ENCODE measurements around the gene MAJIN. TPM values are rescaled to one million over a fixed set of nuclear protein-coding genes. Genes with fewer than 3 reads are reported as not detected.

MAJIN gene
- polyA plus RNA-seq, 2 donors: not detected

DNA sequence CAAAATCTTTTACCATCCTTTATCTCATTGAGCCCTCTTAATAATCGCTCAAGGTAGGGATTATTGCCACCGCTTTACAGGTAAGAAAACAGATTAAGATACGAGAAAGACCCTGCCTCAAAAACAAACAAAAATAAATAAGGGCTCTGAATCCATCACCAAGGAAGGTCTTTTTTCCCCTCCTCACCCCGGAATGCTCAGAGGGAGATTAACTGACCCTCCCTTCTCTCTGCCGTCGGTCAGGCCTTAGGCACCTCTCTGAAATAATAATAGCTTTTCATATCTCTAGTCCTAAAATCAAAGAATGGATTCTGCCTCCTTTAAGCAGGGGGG lies 54.3 kb downstream of the MAJIN start:
- Histone ChIP-seq H3K27ac (ENCODE audit: low read depth in 2 of 2, low read length in 1 of 2) (peak overlapping the region; percentile 70 to 71), H3K9me3 (ENCODE audit: control insufficient read depth in 2 of 2, insufficient read depth in 1 of 2, low read depth in 1 of 2, low read length in 1 of 2) (no peaks in the 10 kb centered on the region), H3K36me3 (ENCODE audit: control insufficient read depth in 2 of 2, insufficient read depth in 2 of 2, low read length in 1 of 2) (peaks cover 0 to 16% of the 10 kb centered on the region in 2 donors), H3K4me1 (ENCODE audit: control insufficient read depth in 2 of 2, insufficient read depth in 2 of 2, low read length in 1 of 2) (peaks cover 4 to 6% of the 10 kb centered on the region in 2 donors), H3K27me3 (ENCODE audit: control insufficient read depth in 1 of 2, insufficient read depth in 2 of 2, low read length in 2 of 2) (no peaks in the 10 kb centered on the region), H3K4me3 (ENCODE audit: low read depth in 1 of 2, low read length in 2 of 2) (peak overlapping the region in 1 of 2 donors; percentile 92)
- WGBS, 2 donors: 6 to 11% methylated on average over 6 of the region's 6 CpGs

DNA sequence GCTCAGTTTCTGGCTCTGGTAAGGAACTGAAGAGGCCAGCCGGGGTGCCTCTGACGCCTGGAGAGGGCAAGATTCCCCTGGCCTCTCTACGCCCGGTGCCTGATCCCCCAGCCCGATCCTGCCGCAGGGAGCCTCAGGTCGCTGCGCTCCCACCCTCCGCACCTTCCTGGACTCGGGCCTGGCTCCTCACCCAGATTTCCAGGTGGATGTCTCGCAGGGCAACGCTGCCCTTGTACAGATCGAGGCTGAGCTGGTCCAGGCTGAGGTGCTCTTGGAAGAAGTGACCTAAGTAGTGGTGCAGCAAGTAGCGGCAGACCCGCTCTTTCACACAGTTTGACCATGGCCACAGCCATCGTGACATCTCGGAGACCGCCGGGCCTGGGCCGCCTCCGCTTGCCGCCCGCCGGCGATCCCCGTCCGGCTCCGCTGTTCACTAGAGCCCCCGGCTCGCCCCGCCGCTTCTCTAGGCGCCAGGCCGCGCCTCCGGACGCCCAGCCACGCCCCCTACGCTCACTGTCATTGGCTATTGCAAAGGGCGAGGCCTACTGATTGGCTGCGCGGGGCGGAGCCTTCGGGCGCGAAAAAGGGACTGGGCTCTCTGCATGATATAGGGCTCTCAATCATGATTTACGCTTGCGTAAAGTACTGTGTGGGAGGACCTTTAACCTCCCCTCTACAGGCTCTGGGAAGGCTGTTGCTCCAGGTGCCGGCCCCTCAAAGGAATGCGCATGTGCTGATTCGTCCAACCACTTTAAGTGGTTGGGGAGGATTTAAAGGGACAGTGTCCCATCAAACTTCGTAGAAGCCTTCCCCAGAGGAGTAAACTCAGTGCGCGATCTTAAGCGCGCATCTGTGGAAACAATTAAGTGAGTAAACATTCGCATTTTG lies 54.9 kb downstream of the MAJIN start, which contains the start of gene ATG2A:
ATG2A (minus strand) TSS at position 435 of the 888 bp plus-strand sequence; CDS start at position 361, 74 bp downstream.
- H3K9me3 ChIP-seq (ENCODE audit: control insufficient read depth in 2 of 2, insufficient read depth in 1 of 2, low read depth in 1 of 2, low read length in 1 of 2): no peaks in the 10 kb centered on the region
- 0 to 1% methylated on average over 55 to 57 of the region's 57 CpGs for WGBS, 2 donors
- peaks cover 4 to 20% of the 10 kb centered on the region in 2 donors for H3K36me3 ChIP-seq (ENCODE audit: control insufficient read depth in 2 of 2, insufficient read depth in 2 of 2, low read length in 1 of 2)
- no peaks in the 10 kb centered on the region for H3K27me3 ChIP-seq (ENCODE audit: control insufficient read depth in 1 of 2, insufficient read depth in 2 of 2, low read length in 2 of 2)
- H3K4me1 ChIP-seq (ENCODE audit: control insufficient read depth in 2 of 2, insufficient read depth in 2 of 2, low read length in 1 of 2): peaks cover 4 to 6% of the 10 kb centered on the region in 2 donors
- H3K27ac ChIP-seq (ENCODE audit: low read depth in 2 of 2, low read length in 1 of 2): peak within 1 kb of the TSS; percentile 71 to 88
- H3K4me3 ChIP-seq (ENCODE audit: low read depth in 1 of 2, low read length in 2 of 2): peak within 1 kb of the TSS; percentile 73 to 92

DNA sequence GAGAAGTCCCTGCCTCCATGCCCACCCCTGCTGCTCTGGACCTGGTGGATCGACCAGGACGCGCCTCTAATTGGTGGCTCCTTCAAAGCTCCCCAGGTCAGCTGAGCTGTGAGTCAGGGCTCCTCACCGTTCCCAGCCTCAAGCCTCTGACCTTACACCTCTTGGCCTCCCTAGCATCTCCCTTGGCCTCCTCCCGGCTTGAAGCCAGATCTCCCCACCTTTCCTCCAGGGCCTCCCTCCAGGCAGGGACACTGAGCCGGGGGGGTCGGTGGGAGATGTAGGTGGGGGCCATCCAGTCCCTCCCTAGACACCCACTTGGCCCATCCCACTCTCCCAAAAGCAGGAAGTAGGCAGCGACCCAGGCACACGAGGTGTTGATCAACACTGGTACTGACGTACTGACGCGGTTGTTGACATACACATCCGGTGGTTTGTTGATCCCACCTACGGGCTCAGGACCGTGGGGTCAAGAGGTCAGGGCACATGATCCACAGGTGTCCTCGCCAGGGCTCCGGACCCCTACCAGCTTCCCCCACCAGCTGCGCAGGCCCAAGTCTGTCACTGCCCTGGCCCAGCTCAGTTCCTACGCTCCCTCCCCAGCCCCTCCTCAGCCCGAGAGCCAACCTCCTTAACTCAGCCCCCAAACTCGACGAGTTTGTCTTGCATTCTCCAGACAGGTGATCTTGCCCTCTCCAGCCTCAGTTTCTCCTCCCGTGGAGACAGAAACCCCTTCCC lies 55.7 kb downstream of the MAJIN start:
- Histone ChIP-seq H3K36me3 (ENCODE audit: control insufficient read depth in 2 of 2, insufficient read depth in 2 of 2, low read length in 1 of 2) (peaks cover 9 to 27% of the 10 kb centered on the region in 2 donors), H3K27ac (ENCODE audit: low read depth in 2 of 2, low read length in 1 of 2) (peak overlapping the region; percentile 53 to 88), H3K4me3 (ENCODE audit: low read depth in 1 of 2, low read length in 2 of 2) (peak overlapping the region; percentile 73 to 92), H3K4me1 (ENCODE audit: control insufficient read depth in 2 of 2, insufficient read depth in 2 of 2, low read length in 1 of 2) (peaks cover 4 to 6% of the 10 kb centered on the region in 2 donors), H3K9me3 (ENCODE audit: control insufficient read depth in 2 of 2, insufficient read depth in 1 of 2, low read depth in 1 of 2, low read length in 1 of 2) (no peaks in the 10 kb centered on the region), H3K27me3 (ENCODE audit: control insufficient read depth in 1 of 2, insufficient read depth in 2 of 2, low read length in 2 of 2) (no peaks in the 10 kb centered on the region)
- 6 to 7% methylated on average over 23 of the region's 23 CpGs for WGBS, 2 donors

DNA sequence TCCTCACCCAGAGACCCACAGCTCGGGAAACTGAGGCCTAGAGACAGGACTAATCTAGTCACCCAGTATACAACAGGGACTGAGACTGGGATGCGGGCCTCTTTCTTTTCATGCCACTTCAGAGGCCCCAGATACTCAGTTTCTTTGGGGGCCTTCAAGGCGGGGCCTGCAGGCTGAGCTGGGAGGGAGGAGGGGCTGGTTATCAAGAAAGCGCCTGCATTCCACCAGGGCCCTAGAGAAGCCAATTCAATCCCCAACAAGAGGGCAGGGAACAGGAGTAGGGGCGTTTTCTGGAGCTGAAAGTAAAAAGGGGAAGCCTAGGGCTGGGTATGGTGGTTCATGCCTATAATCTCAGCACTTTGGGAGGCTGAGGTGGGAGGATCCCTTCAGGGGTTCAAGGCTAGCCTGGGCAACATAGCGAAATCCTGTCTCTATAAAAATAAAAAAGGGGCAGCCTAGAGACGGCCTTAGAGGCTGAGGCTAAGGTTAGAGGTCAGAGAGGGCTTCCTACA lies 56.5 kb downstream of the MAJIN start:
- peak overlapping the region in 1 of 2 donors; percentile 88 for H3K27ac ChIP-seq (ENCODE audit: low read depth in 2 of 2, low read length in 1 of 2)
- H3K9me3 ChIP-seq (ENCODE audit: control insufficient read depth in 2 of 2, insufficient read depth in 1 of 2, low read depth in 1 of 2, low read length in 1 of 2): no peaks in the 10 kb centered on the region
- H3K4me3 ChIP-seq (ENCODE audit: low read depth in 1 of 2, low read length in 2 of 2): no peak overlapping the region
- H3K4me1 ChIP-seq (ENCODE audit: control insufficient read depth in 2 of 2, insufficient read depth in 2 of 2, low read length in 1 of 2): peaks cover 4 to 6% of the 10 kb centered on the region in 2 donors
- peaks cover 9 to 34% of the 10 kb centered on the region in 2 donors for H3K36me3 ChIP-seq (ENCODE audit: control insufficient read depth in 2 of 2, insufficient read depth in 2 of 2, low read length in 1 of 2)
- H3K27me3 ChIP-seq (ENCODE audit: control insufficient read depth in 1 of 2, insufficient read depth in 2 of 2, low read length in 2 of 2): no peaks in the 10 kb centered on the region
- WGBS, 2 donors: 79% methylated on average over 7 of the region's 7 CpGs

DNA sequence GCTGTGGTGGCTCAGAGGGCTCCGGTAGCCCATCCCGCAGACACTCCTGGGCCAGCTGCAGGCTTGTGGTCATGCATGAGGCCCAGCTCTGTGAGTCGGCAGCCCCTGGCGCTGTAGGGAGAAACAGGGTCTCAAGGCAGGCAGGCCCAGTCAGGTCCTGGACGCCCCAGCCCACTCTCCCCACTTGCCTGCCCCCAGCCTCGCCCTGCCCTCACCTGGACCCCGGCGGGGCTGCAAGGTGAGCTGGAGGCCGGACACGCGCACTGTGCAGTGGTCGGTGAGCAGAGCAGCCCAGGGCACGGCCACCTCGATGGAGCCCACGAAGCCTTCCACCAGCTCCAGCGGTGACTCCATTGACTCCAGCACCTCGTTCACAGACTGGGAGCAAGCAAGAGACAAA lies 57.8 kb downstream of the MAJIN start:
- no peak overlapping the region for H3K27ac ChIP-seq (ENCODE audit: low read depth in 2 of 2, low read length in 1 of 2)
- H3K4me3 ChIP-seq (ENCODE audit: low read depth in 1 of 2, low read length in 2 of 2): no peak overlapping the region
- H3K27me3 ChIP-seq (ENCODE audit: control insufficient read depth in 1 of 2, insufficient read depth in 2 of 2, low read length in 2 of 2): no peaks in the 10 kb centered on the region
- peaks cover 13 to 48% of the 10 kb centered on the region in 2 donors for H3K36me3 ChIP-seq (ENCODE audit: control insufficient read depth in 2 of 2, insufficient read depth in 2 of 2, low read length in 1 of 2)
- peaks cover 4 to 6% of the 10 kb centered on the region in 2 donors for H3K4me1 ChIP-seq (ENCODE audit: control insufficient read depth in 2 of 2, insufficient read depth in 2 of 2, low read length in 1 of 2)
- H3K9me3 ChIP-seq (ENCODE audit: control insufficient read depth in 2 of 2, insufficient read depth in 1 of 2, low read depth in 1 of 2, low read length in 1 of 2): no peaks in the 10 kb centered on the region
- WGBS, 2 donors: 94% methylated on average over 17 of the region's 17 CpGs

DNA sequence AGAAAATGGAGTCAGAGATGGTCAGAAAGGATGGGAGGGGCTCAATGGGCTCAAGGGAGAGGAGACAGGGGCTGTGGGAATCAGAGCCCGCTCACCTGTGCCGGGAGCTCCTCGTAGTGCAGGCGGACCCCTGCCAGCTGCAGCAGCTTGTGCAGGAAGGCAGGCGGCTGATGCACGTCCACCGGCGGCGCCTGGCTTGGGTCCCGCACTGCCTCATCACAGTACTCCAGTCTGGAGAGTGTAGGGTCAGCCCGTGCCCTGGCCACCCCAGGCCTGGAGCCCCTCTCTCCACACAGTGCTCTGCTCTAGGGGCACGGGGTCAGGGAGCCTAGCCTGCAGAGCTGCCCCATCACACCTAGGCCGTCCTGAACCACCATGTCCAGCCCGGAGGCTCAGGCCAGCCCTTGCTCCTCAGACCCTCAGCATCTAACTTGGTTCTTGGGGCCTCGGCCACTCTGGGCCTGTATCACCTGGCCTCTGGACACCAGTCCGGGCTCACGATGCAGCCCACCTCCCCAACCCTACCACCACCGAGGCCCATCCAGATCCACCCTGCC lies 58.7 kb downstream of the MAJIN start:
- 87 to 93% methylated on average over 14 to 18 of the region's 18 CpGs for WGBS, 2 donors
- peaks cover 13 to 50% of the 10 kb centered on the region in 2 donors for H3K36me3 ChIP-seq (ENCODE audit: control insufficient read depth in 2 of 2, insufficient read depth in 2 of 2, low read length in 1 of 2)

DNA sequence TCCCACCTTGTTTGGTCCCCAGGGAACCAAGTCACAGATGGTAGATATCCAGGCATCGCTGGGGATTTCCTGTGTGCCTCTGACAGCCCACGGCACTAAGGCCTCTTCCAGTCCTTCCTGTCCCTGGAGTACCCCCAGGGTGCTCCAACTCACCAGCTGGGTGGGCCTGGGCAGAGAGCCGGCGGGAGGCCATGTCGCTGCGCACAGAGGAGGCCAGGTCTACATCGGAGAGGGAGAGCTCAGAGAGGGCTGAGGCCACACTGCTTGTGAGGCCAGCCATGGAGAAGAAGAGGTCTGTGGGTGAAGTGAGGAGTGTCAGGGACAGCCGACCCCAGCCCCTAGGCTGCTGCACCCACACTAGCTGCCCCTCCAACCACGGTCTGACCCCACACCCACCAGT lies 60.2 kb downstream of the MAJIN start:
- no peaks in the 10 kb centered on the region for H3K27me3 ChIP-seq (ENCODE audit: control insufficient read depth in 1 of 2, insufficient read depth in 2 of 2, low read length in 2 of 2)
- H3K4me3 ChIP-seq (ENCODE audit: low read depth in 1 of 2, low read length in 2 of 2): no peak overlapping the region
- H3K36me3 ChIP-seq (ENCODE audit: control insufficient read depth in 2 of 2, insufficient read depth in 2 of 2, low read length in 1 of 2): peaks cover 18 to 63% of the 10 kb centered on the region in 2 donors
- WGBS, 2 donors: 91% methylated on average over 9 of the region's 9 CpGs
- H3K27ac ChIP-seq (ENCODE audit: low read depth in 2 of 2, low read length in 1 of 2): no peak overlapping the region
- H3K9me3 ChIP-seq (ENCODE audit: control insufficient read depth in 2 of 2, insufficient read depth in 1 of 2, low read depth in 1 of 2, low read length in 1 of 2): no peaks in the 10 kb centered on the region
- peaks cover 4 to 6% of the 10 kb centered on the region in 2 donors for H3K4me1 ChIP-seq (ENCODE audit: control insufficient read depth in 2 of 2, insufficient read depth in 2 of 2, low read length in 1 of 2)

More for the DNA sequence above, 58.7 kb downstream of the MAJIN start:
- no peaks in the 10 kb centered on the region for H3K27me3 ChIP-seq (ENCODE audit: control insufficient read depth in 1 of 2, insufficient read depth in 2 of 2, low read length in 2 of 2)
- peaks cover 4 to 6% of the 10 kb centered on the region in 2 donors for H3K4me1 ChIP-seq (ENCODE audit: control insufficient read depth in 2 of 2, insufficient read depth in 2 of 2, low read length in 1 of 2)
- H3K4me3 ChIP-seq (ENCODE audit: low read depth in 1 of 2, low read length in 2 of 2): no peak overlapping the region
- H3K9me3 ChIP-seq (ENCODE audit: control insufficient read depth in 2 of 2, insufficient read depth in 1 of 2, low read depth in 1 of 2, low read length in 1 of 2): no peaks in the 10 kb centered on the region
- no peak overlapping the region for H3K27ac ChIP-seq (ENCODE audit: low read depth in 2 of 2, low read length in 1 of 2)

DNA sequence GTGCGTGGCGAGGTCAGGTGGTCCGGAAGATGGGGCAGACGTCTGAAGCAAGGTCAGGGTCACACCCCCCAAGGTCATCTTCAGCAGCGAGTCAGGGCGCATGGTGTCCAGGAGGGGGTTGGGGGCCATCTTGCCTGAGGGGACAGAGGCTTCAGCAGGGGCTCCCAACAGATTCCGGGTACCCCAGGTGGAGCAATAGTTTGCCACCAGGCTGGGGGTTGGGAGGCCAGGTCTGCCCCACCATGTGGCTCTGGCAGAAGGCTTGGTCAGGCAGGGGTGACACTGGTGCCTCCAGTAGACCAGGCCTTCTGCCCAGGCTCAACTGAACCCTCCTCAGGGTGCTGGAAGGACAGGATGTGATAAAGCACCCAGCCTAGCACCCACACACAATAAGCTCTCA lies 60.8 kb downstream of the MAJIN start:
- Histone ChIP-seq H3K9me3 (ENCODE audit: control insufficient read depth in 2 of 2, insufficient read depth in 1 of 2, low read depth in 1 of 2, low read length in 1 of 2) (no peaks in the 10 kb centered on the region), H3K36me3 (ENCODE audit: control insufficient read depth in 2 of 2, insufficient read depth in 2 of 2, low read length in 1 of 2) (peaks cover 18 to 68% of the 10 kb centered on the region in 2 donors), H3K27me3 (ENCODE audit: control insufficient read depth in 1 of 2, insufficient read depth in 2 of 2, low read length in 2 of 2) (no peaks in the 10 kb centered on the region), H3K4me1 (ENCODE audit: control insufficient read depth in 2 of 2, insufficient read depth in 2 of 2, low read length in 1 of 2) (peaks cover 4% of the 10 kb centered on the region in 2 donors), H3K4me3 (ENCODE audit: low read depth in 1 of 2, low read length in 2 of 2) (no peak overlapping the region), H3K27ac (ENCODE audit: low read depth in 2 of 2, low read length in 1 of 2) (no peak overlapping the region)
- WGBS, 2 donors: 88 to 90% methylated on average over 7 of the region's 7 CpGs

DNA sequence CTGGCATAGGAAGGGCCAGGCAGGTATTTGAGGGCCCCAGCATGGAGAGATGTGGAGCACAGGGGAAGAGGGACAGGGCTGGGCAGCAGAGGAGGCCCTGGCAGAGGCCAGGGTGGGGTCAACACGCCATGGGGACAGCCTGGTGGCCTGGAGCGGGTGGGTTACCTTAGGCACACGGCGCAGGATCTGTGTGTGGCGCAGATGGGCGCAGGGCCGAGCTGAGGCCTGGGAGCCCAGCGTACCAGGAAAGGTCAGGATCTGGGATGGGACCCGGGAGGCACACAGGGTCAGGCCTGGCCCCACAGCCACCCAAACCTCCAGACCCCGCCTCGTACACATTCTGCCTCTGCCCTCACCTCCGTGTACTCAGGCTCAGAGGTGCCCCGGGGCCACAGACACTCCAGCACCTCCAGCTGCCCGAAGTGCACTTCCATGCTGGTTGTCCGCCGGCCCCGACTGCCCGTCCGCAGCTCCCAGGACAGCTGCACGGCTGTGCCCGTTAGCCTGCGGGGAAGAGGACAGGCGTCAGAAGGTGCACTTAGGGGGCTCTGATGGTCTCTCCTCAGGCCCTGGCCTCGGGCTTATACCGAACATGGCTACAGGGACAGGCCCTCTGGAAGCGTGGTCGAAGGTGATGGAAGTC lies 61.3 kb downstream of the MAJIN start:
- WGBS, 2 donors: 91 to 93% methylated on average over 22 to 27 of the region's 27 CpGs
- peaks cover 21 to 74% of the 10 kb centered on the region in 2 donors for H3K36me3 ChIP-seq (ENCODE audit: control insufficient read depth in 2 of 2, insufficient read depth in 2 of 2, low read length in 1 of 2)
- H3K9me3 ChIP-seq (ENCODE audit: control insufficient read depth in 2 of 2, insufficient read depth in 1 of 2, low read depth in 1 of 2, low read length in 1 of 2): no peaks in the 10 kb centered on the region
- no peaks in the 10 kb centered on the region for H3K27me3 ChIP-seq (ENCODE audit: control insufficient read depth in 1 of 2, insufficient read depth in 2 of 2, low read length in 2 of 2)
- H3K4me1 ChIP-seq (ENCODE audit: control insufficient read depth in 2 of 2, insufficient read depth in 2 of 2, low read length in 1 of 2): peaks cover 0 to 3% of the 10 kb centered on the region in 2 donors
- H3K4me3 ChIP-seq (ENCODE audit: low read depth in 1 of 2, low read length in 2 of 2): no peak overlapping the region
- H3K27ac ChIP-seq (ENCODE audit: low read depth in 2 of 2, low read length in 1 of 2): no peak overlapping the region
